SK-N-SH (cell line): Measurements from ENCODE around the gene FAM227A. TPM values are rescaled to one million over a fixed set of nuclear protein-coding genes. Genes with fewer than 3 reads are reported as not detected.
"Not testable (repeated sequence)": the region's sequence is repeated elsewhere in the genome, so short reads cannot be mapped to it uniquely, and the experiment has no call there.

ENCODE experiments used
- CTCF ChIA-PET: fragments of 300-600, 350-600 bp; formaldehyde crosslinking; extraction: SDS; loops from one replicate; lab custom pipeline; 2021; lab: Yijun Ruan, JAX
- POLR2A ChIA-PET: fragments of 350-600 bp; sonication (Branson Sonifier 250); formaldehyde crosslinking; extraction: SDS; loops from one replicate; lab custom pipeline; 2020; ENCODE audit warnings: antibody characterized with exemption, inconsistent platforms; lab: Yijun Ruan, JAX
- DNase-seq: peaks from one replicate; pipeline ENCODE4 v3.0.0; 2012
- H2AFZ ChIP-seq: fragments of 200-600 bp; sonication (generic); 2 replicates; pipeline ENCODE4 v1.8.1; 2016; ENCODE audit warnings: antibody characterized with exemption, mild to moderate bottlenecking, low read depth
- H3F3A ChIP-seq: fragments of 200-600 bp; sonication (generic); replicated peaks from 2 replicates; pipeline ENCODE3; 2016; ENCODE audit warnings: antibody characterized with exemption, mild to moderate bottlenecking; ENCODE audit not compliant: insufficient read depth
- H3K27ac ChIP-seq, 2 experiments: fragments of 200-500 bp in 1 of 2; fragments of 200-600 bp in 1 of 2; sonication (Bioruptor generic) in 1 of 2; sonication (generic), shearing (Covaris generic) in 1 of 2; 2 replicates each; pipeline versions ENCODE4 v1.5.1 to v1.6.1; 2014 to 2016; ENCODE audit warnings: low read depth in 2 of 2, inconsistent platforms in 1 of 2, low read length in 1 of 2, mild to moderate bottlenecking in 1 of 2, mixed read lengths in 1 of 2
- H3K27me3 ChIP-seq: fragments of 200-600 bp; sonication (generic), shearing (Covaris generic); 2 replicates; pipeline ENCODE4 v1.6.1; 2016; ENCODE audit warnings: mixed run types; ENCODE audit not compliant: insufficient read depth
- H3K36me3 ChIP-seq, 2 experiments: fragments of 200-500 bp in 1 of 2; fragments of 200-600 bp in 1 of 2; sonication (Bioruptor generic) in 1 of 2; sonication (generic) in 1 of 2; replicated peaks in 1 of 2; 2 replicates each; pipeline versions ENCODE3 to v1.5.1; 2014 to 2016; ENCODE audit warnings: low read length in 1 of 2, mild to moderate bottlenecking in 1 of 2; ENCODE audit not compliant: insufficient read depth in 2 of 2, control insufficient read depth in 1 of 2
- H3K4me1 ChIP-seq, 2 experiments: fragments of 200-500 bp in 1 of 2; fragments of 200-600 bp in 1 of 2; sonication (Bioruptor generic) in 1 of 2; sonication (generic), shearing (Covaris generic) in 1 of 2; 2 replicates each; pipeline versions ENCODE4 v1.5.1 to v1.6.1; 2014 to 2016; ENCODE audit warnings: low read depth in 1 of 2, low read length in 1 of 2, mixed run types in 1 of 2; ENCODE audit not compliant: insufficient read depth in 2 of 2, control insufficient read depth in 1 of 2
- H3K4me2 ChIP-seq: fragments of 200-600 bp; sonication (generic), shearing (Covaris generic); 2 replicates; pipeline ENCODE4 v1.6.1; 2017; ENCODE audit warnings: mixed run types
- H3K4me3 ChIP-seq, 2 experiments: fragments of 200-500 bp in 1 of 2; fragments of 200-600 bp in 1 of 2; sonication (Bioruptor generic) in 1 of 2; sonication (generic), shearing (Covaris generic) in 1 of 2; 2 replicates each; pipeline versions ENCODE4 v1.5.1 to v1.8.1; 2014 to 2016; ENCODE audit warnings: low read depth in 2 of 2, inconsistent platforms in 1 of 2, low read length in 1 of 2, mild to moderate bottlenecking in 1 of 2, mixed read lengths in 1 of 2, moderate library complexity in 1 of 2
- H3K79me2 ChIP-seq: fragments of 200-600 bp; sonication (generic); 2 replicates; pipeline ENCODE4 v1.8.1; 2017; ENCODE audit warnings: mild to moderate bottlenecking; ENCODE audit not compliant: insufficient read depth
- H3K9ac ChIP-seq: fragments of 200-600 bp; sonication (generic); 2 replicates; pipeline ENCODE4 v1.6.1; 2017; ENCODE audit warnings: mixed run types
- H3K9me2 ChIP-seq: fragments of 200-600 bp; sonication (generic); 2 replicates; pipeline ENCODE4 v1.6.1; 2017; ENCODE audit warnings: mixed run types
- H3K9me3 ChIP-seq: fragments of 200-600 bp; sonication (generic); 2 replicates; pipeline ENCODE4 v1.6.1; 2017; ENCODE audit warnings: mixed run types, mild to moderate bottlenecking, moderate library complexity
- H4K20me1 ChIP-seq: fragments of 200-600 bp; sonication (generic); 2 replicates; pipeline ENCODE4 v1.6.1; 2017; ENCODE audit warnings: mild to moderate bottlenecking, mixed run types; ENCODE audit not compliant: insufficient read depth
- CHD2 ChIP-seq: fragments of 150-350 bp; IDR thresholded peaks from 2 replicates; pipeline ENCODE4 v1.6.1; 2018; ENCODE audit warnings: low read length; ENCODE audit not compliant: partially characterized antibody
- CTCF ChIP-seq: fragments of 200-600 bp; sonication (generic); IDR thresholded peaks from 2 replicates; pipeline ENCODE4 v1.6.1; 2017; ENCODE audit warnings: antibody characterized with exemption, mild to moderate bottlenecking, moderate library complexity
- EP300 ChIP-seq, 2 experiments: IDR thresholded peaks; 2 replicates each; pipeline versions ENCODE4 v1.4.0 to v1.6.1; 2012; ENCODE audit warnings: borderline replicate concordance in 1 of 2, low read depth in 1 of 2, low read length in 1 of 2
- GATA2 ChIP-seq: sonication (generic); formaldehyde crosslinking; IDR thresholded peaks from 2 replicates; pipeline ENCODE4 v1.5.0; 2020; ENCODE audit warnings: mild to moderate bottlenecking, missing genetic modification reagents
- IRF3 ChIP-seq: fragments of 150-350 bp; IDR thresholded peaks from 2 replicates; pipeline ENCODE4 v1.6.1; 2016; ENCODE audit warnings: mild to moderate bottlenecking, low read depth, low read length
- JUND ChIP-seq: IDR thresholded peaks from 2 replicates; pipeline ENCODE4 v1.4.0; 2012
- MAX ChIP-seq: IDR thresholded peaks from 2 replicates; pipeline ENCODE4 v1.4.0; 2012; ENCODE audit warnings: low read depth
- NRF1 ChIP-seq: IDR thresholded peaks from 2 replicates; pipeline ENCODE4 v1.6.1; 2012; ENCODE audit warnings: low read depth, mild to moderate bottlenecking, low read length
- PBX3 ChIP-seq: IDR thresholded peaks from 2 replicates; pipeline ENCODE4; 2012
- POLR2AphosphoS5 ChIP-seq: IDR thresholded peaks from 2 replicates; pipeline ENCODE4 v1.6.1; 2012; ENCODE audit warnings: low read depth, low read length
- RXRA ChIP-seq: IDR thresholded peaks from 2 replicates; pipeline ENCODE4 v1.4.0; 2012; ENCODE audit warnings: low read depth, mild to moderate bottlenecking, borderline replicate concordance
- SIN3A ChIP-seq: IDR thresholded peaks from 2 replicates; pipeline ENCODE4 v1.6.1; 2012; ENCODE audit warnings: low read depth, mild to moderate bottlenecking, low read length, moderate library complexity, borderline replicate concordance
- SMC3 ChIP-seq: IDR thresholded peaks from 2 replicates; pipeline ENCODE4 v1.6.1; 2012; ENCODE audit warnings: low read depth, low read length, improper control_type of control experiment
- TEAD4 ChIP-seq: IDR thresholded peaks from 2 replicates; pipeline ENCODE4 v1.4.0; 2012; ENCODE audit warnings: mild to moderate bottlenecking, borderline replicate concordance; ENCODE audit not compliant: insufficient read depth
- USF1 ChIP-seq: IDR thresholded peaks from 2 replicates; pipeline ENCODE4 v1.4.0; 2012; ENCODE audit warnings: low read depth, borderline replicate concordance
- YY1 ChIP-seq: IDR thresholded peaks from 2 replicates; pipeline ENCODE4 v1.4.0; 2012; ENCODE audit warnings: low read depth, mild to moderate bottlenecking
- WGBS: methylation state at CpG from one replicate; pipeline ENCODE4 v1.1.6; 2017; ENCODE audit warnings: low lambda C conversion rate; 5-methylcytosine and 5-hydroxymethylcytosine counted together
- polyA plus RNA-seq, 3 experiments: library from polyadenylated mRNA; depleted of rRNA; stranded (reverse); fragments of >200 nt; gene quantifications; 2 replicates each; pipeline ENCODE4 v1.2.3, GENCODE V29; 2012

The FAM227A gene
- polyA plus RNA-seq, 1 of the 3 experiments (the other 2 are of a cell fraction) = 1.2 TPM

- TF ChIP-seq USF1 (no peak), PBX3 (no peak), IRF3 (no peak), NRF1 (no peak), YY1 (no peak), SIN3A (no peak), EP300 (IDR thresholded peaks at IDR 0.05; ENCODE audit: borderline replicate concordance in 1 of 2, low read depth in 1 of 2, low read length in 1 of 2) (no peak), TEAD4 (no peak), GATA2 (CRISPR knock-in tag) (no peak), RXRA (no peak)
- TF ChIP-seq, all 33 proteins: peak for 0
Observed at GRCh38 chr22:38649841-38650522, 6.2 kb downstream of the FAM227A start (continued).

- Histone ChIP-seq H3K36me3 (no peaks in the 10 kb centered on the region), H3K4me1 (no peaks in the 10 kb centered on the region), H3K79me2 (no peaks in the 10 kb centered on the region), H4K20me1 (no peaks in the 10 kb centered on the region), H2AFZ (no peak overlapping the region), H3F3A (no peaks in the 10 kb centered on the region), H3K4me2 (no peak overlapping the region), H3K9me3 (no peaks in the 10 kb centered on the region), H3K27me3 (no peaks in the 10 kb centered on the region), H3K9me2 (no peaks in the 10 kb centered on the region), H3K27ac (no peak overlapping the region), H3K9ac (no peak overlapping the region), H3K4me3 (no peak overlapping the region)
- TF ChIP-seq CTCF (no peak), JUND (no peak), SMC3 (no peak), POLR2AphosphoS5 (no peak), MAX (no peak), CHD2 (no peak), GATA2 (CRISPR knock-in tag) (no peak)
- 81% methylated on average over 2 of the region's 6 CpGs for WGBS
- ChIA-PET POLR2A (no interaction called here), CTCF (no interaction called here)
- DNase-seq = no peak
Observed at GRCh38 chr22:38645430-38645829, 10.8 kb downstream of the FAM227A start.

GRCh38 chr22:38644245-38644644, 11.9 kb downstream of the FAM227A start:
- H3K9me3 ChIP-seq, H3K4me1 ChIP-seq, H3K27me3 ChIP-seq, H3K79me2 ChIP-seq, H3K4me3 ChIP-seq, H3K27ac ChIP-seq, H4K20me1 ChIP-seq, H3K4me2 ChIP-seq, CTCF ChIA-PET, H3K9me2 ChIP-seq, H3K9ac ChIP-seq, POLR2A ChIA-PET, H2AFZ ChIP-seq, H3K36me3 ChIP-seq, H3F3A ChIP-seq, DNase-seq: not testable (repeated sequence)
- WGBS = 91% methylated on average over 5 of the region's 5 CpGs
